GM12878 (cell line): ENCODE results near the gene CTIF. TPM values are rescaled to one million over a fixed set of nuclear protein-coding genes. Genes with fewer than 3 reads are reported as not detected.

ENCODE experiments used
- KAT2A ChIP-seq: conservative IDR thresholded peaks from 2 replicates; pipeline ENCODE4 v1.6.1; 2011; ENCODE audit warnings: low read depth, low read length; ENCODE audit not compliant: control insufficient read depth
- PAX8 ChIP-seq: fragments of 450-650 bp; IDR thresholded peaks from 2 replicates; pipeline ENCODE4 v1.6.1; 2017; ENCODE audit warnings: mild to moderate bottlenecking, moderate library complexity
- RCOR1 ChIP-seq: conservative IDR thresholded peaks from 2 replicates; pipeline ENCODE4 v1.6.1; 2012; ENCODE audit warnings: low read depth, low read length, improper control_type of control experiment
- SP1 ChIP-seq: IDR thresholded peaks from one replicate; pipeline ENCODE4 v1.6.1; 2011; ENCODE audit warnings: low read depth, low read length
- SRF ChIP-seq, 2 experiments: IDR thresholded peaks; 2 replicates each; pipeline ENCODE4 v1.6.1; 2011; ENCODE audit warnings: low read depth in 2 of 2, low read length in 2 of 2, mild to moderate bottlenecking in 1 of 2, moderate library complexity in 1 of 2
- polyA plus RNA-seq, 11 experiments: library from polyadenylated mRNA; depleted of rRNA in 4 of 11; unstranded in 6 of 11; stranded (reverse) in 5 of 11; fragments of >200 nt; fragmentation: Nextera tagmentation in 4 of 11; fragmentation: Illumina TruSeq in 1 of 11; extraction: Ambion mirVana in 4 of 11; extraction: Trizol in 1 of 11; gene quantifications; 1 replicate in 1 of 11; 2 replicates in 10 of 11; pipeline versions ENCODE4 v1.2.1 to v1.2.3, GENCODE V29; 2011 to 2016; ENCODE audit warnings: inconsistent platforms in 2 of 11, missing spikeins in 2 of 11, low read depth in 1 of 11
- total RNA-seq, 4 experiments: library from RNA; depleted of rRNA in 3 of 4; stranded (reverse); fragments of >200 nt in 3 of 4; fragmentation: Illumina TruSeq in 1 of 4; extraction: Trizol in 1 of 4; gene quantifications; 2 replicates each; pipeline versions ENCODE4 v1.2.1 to v1.2.3, GENCODE V29; 2013 to 2021
- TF ChIP-seq, protein P1 (sequence below): fragments of 450-650 bp; IDR thresholded peaks from 2 replicates; pipeline ENCODE4 v1.6.1; 2017; ENCODE audit warnings: borderline replicate concordance
- TF ChIP-seq, protein P2 (sequence below): fragments of 450-650 bp; IDR thresholded peaks from 2 replicates; pipeline ENCODE4 v1.6.1; 2018; ENCODE audit warnings: mild to moderate bottlenecking, low read depth, moderate library complexity; ENCODE audit not compliant: partially characterized antibody
- TF ChIP-seq, protein P3 (sequence below): IDR thresholded peaks from 2 replicates; pipeline ENCODE4 v1.6.1; 2011; ENCODE audit warnings: low read depth, low read length, improper control_type of control experiment, borderline replicate concordance

The CTIF gene
- total and polyA plus RNA-seq, 10 of the 15 experiments (the other 5 are each of a cell fraction or from before 2014, with no cell fraction given) = 0.06 to 11.6 (median 2.5) TPM

DNA sequence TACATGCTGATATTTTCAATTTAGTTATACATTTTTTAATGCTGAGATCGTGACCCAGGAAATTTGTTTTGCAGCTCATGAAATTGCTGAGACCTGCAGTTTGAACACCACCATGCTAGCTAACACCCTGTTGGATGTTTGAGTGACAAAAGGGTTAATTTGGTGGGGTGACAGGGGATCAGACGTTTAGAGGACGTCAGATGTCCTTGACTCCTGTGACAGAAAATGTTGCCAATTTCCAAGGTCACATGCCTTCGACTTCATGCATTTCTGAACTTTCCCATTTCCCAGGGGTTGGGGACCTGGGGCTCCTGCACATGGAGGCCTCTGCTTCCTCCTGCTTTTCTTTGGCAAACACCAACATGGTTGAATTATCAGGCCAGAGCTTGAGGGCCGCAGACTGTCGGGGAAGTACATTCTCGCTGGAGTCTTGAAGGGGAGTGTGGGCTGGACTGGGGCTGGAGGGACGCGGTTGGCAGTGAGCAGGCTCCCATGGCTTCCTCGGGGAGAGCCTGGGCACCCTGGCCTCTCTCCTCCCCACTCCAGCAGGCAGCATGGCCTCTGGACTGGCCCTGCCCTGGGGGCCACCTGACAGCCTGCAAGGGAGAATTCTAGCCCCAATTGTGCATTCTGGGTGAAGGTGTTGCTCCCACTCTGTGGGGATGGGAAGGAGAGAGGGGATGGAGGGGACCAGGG, 73.1 kb downstream of the CTIF start (continued):
- TF ChIP-seq SP1 (no peak), RCOR1 (no peak), PAX8 (no peak), KAT2A (no peak), SRF (IDR thresholded peaks at IDR 0.05; ENCODE audit: low read depth in 2 of 2, low read length in 2 of 2) (no peak)
- TF ChIP-seq, protein P1, sequence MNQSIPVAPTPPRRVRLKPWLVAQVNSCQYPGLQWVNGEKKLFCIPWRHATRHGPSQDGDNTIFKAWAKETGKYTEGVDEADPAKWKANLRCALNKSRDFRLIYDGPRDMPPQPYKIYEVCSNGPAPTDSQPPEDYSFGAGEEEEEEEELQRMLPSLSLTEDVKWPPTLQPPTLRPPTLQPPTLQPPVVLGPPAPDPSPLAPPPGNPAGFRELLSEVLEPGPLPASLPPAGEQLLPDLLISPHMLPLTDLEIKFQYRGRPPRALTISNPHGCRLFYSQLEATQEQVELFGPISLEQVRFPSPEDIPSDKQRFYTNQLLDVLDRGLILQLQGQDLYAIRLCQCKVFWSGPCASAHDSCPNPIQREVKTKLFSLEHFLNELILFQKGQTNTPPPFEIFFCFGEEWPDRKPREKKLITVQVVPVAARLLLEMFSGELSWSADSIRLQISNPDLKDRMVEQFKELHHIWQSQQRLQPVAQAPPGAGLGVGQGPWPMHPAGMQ = no peak
- TF ChIP-seq, protein P2, sequence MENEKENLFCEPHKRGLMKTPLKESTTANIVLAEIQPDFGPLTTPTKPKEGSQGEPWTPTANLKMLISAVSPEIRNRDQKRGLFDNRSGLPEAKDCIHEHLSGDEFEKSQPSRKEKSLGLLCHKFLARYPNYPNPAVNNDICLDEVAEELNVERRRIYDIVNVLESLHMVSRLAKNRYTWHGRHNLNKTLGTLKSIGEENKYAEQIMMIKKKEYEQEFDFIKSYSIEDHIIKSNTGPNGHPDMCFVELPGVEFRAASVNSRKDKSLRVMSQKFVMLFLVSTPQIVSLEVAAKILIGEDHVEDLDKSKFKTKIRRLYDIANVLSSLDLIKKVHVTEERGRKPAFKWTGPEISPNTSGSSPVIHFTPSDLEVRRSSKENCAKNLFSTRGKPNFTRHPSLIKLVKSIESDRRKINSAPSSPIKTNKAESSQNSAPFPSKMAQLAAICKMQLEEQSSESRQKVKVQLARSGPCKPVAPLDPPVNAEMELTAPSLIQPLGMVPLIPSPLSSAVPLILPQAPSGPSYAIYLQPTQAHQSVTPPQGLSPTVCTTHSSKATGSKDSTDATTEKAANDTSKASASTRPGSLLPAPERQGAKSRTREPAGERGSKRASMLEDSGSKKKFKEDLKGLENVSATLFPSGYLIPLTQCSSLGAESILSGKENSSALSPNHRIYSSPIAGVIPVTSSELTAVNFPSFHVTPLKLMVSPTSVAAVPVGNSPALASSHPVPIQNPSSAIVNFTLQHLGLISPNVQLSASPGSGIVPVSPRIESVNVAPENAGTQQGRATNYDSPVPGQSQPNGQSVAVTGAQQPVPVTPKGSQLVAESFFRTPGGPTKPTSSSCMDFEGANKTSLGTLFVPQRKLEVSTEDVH = no peak
- TF ChIP-seq, protein P3, sequence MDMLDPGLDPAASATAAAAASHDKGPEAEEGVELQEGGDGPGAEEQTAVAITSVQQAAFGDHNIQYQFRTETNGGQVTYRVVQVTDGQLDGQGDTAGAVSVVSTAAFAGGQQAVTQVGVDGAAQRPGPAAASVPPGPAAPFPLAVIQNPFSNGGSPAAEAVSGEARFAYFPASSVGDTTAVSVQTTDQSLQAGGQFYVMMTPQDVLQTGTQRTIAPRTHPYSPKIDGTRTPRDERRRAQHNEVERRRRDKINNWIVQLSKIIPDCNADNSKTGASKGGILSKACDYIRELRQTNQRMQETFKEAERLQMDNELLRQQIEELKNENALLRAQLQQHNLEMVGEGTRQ = no peak
